ENCODE data around the gene LRRC8C.
A peak's percentile ranks its signal among the peaks of the same experiment; 100 is the strongest.

LRRC8C gene

GRCh38 chr1:89632657-89633247 is at the start of gene LRRC8C:
Gene LRRC8C, plus strand, starts transcription at chr1:89633120. Its CDS starts 53,354 bp downstream, at chr1:89686474.
- TF ChIP-seq CTCF (IDR thresholded peaks at IDR 0.05; ENCODE audit: borderline replicate concordance, extremely low read depth, low read length, poor library complexity, severe bottlenecking), result peak; percentile 76
- no peak for TF ChIP-seq EZH2 (IDR thresholded peaks at IDR 0.05; ENCODE audit: borderline replicate concordance, low read depth, low read length, severe bottlenecking)
- H3K27ac ChIP-seq (ENCODE audit: low read length), result peak within 1 kb of the TSS; percentile 87
- no peaks in the 10 kb centered on the region for H3K27me3 ChIP-seq (ENCODE audit: insufficient read depth, low read length, poor library complexity)
- peak; percentile 84 for DNase-seq
- peak; percentile 83 for ATAC-seq (ENCODE audit: insufficient read depth, low read depth)
- H3K9ac ChIP-seq (ENCODE audit: low read depth, low read length), result peak within 1 kb of the TSS; percentile 94
- H2AFZ ChIP-seq (ENCODE audit: low read depth, low read length), result peak within 1 kb of the TSS; percentile 91
- peaks cover 9% of the 10 kb centered on the region; the same call in 1 of the 2 replicates for H4K20me1 ChIP-seq (ENCODE audit: insufficient read depth, low read length)
- no peaks in the 10 kb centered on the region for H3K9me3 ChIP-seq (ENCODE audit: insufficient read depth, low read length, severe bottlenecking)
- H3K4me3 ChIP-seq (ENCODE audit: low read depth in 1 of 2, low read length in 2 of 2), result peak within 1 kb of the TSS; percentile 56 to 86
- peak within 1 kb of the TSS; percentile 93 for H3K4me2 ChIP-seq (ENCODE audit: insufficient read depth, low read length)
- peaks cover 39% of the 10 kb centered on the region for H3K4me1 ChIP-seq (ENCODE audit: insufficient read depth, low read length)
- H3K79me2 ChIP-seq (ENCODE audit: insufficient read depth, low read length), result peaks cover 44% of the 10 kb centered on the region
- no peaks in the 10 kb centered on the region; the same call in 1 of the 2 replicates for H3K36me3 ChIP-seq (ENCODE audit: insufficient read depth, low read length)

- Histone ChIP-seq H3K9me3 (ENCODE audit: insufficient read depth, low read length, severe bottlenecking) (no peaks in the 10 kb centered on the region), H3K9ac (ENCODE audit: low read depth, low read length) (no peak overlapping the region), H3K4me2 (ENCODE audit: insufficient read depth, low read length) (no peak overlapping the region), H3K36me3 (ENCODE audit: insufficient read depth, low read length) (peaks cover 32% of the 10 kb centered on the region), H3K4me1 (ENCODE audit: insufficient read depth, low read length) (no peaks in the 10 kb centered on the region), H3K79me2 (ENCODE audit: insufficient read depth, low read length) (no peaks in the 10 kb centered on the region), H2AFZ (ENCODE audit: low read depth, low read length) (no peak overlapping the region), H3K27ac (ENCODE audit: low read length) (no peak overlapping the region), H3K27me3 (ENCODE audit: insufficient read depth, low read length, poor library complexity) (no peaks in the 10 kb centered on the region), H4K20me1 (ENCODE audit: insufficient read depth, low read length) (no peaks in the 10 kb centered on the region), H3K4me3 (ENCODE audit: low read depth in 1 of 2, low read length in 2 of 2) (no peak overlapping the region)
- TF ChIP-seq CTCF (IDR thresholded peaks at IDR 0.05; ENCODE audit: borderline replicate concordance, extremely low read depth, low read length, poor library complexity, severe bottlenecking) (no peak), EZH2 (IDR thresholded peaks at IDR 0.05; ENCODE audit: borderline replicate concordance, low read depth, low read length, severe bottlenecking) (no peak)
- ATAC-seq (ENCODE audit: insufficient read depth, low read depth) (no peak), DNase-seq (no peak)
Observed at GRCh38 chr1:89584211-89584610, 48.7 kb upstream of the LRRC8C start.

GRCh38 chr1:89584781-89585180 is 48.1 kb upstream of the LRRC8C start:
- Histone ChIP-seq H3K9me3 (ENCODE audit: insufficient read depth, low read length, severe bottlenecking) (no peaks in the 10 kb centered on the region), H3K9ac (ENCODE audit: low read depth, low read length) (no peak overlapping the region), H3K4me2 (ENCODE audit: insufficient read depth, low read length) (no peak overlapping the region), H3K4me1 (ENCODE audit: insufficient read depth, low read length) (no peaks in the 10 kb centered on the region), H3K36me3 (ENCODE audit: insufficient read depth, low read length) (peaks cover 32% of the 10 kb centered on the region), H3K27me3 (ENCODE audit: insufficient read depth, low read length, poor library complexity) (no peaks in the 10 kb centered on the region), H2AFZ (ENCODE audit: low read depth, low read length) (no peak overlapping the region), H3K27ac (ENCODE audit: low read length) (no peak overlapping the region), H4K20me1 (ENCODE audit: insufficient read depth, low read length) (no peaks in the 10 kb centered on the region), H3K79me2 (ENCODE audit: insufficient read depth, low read length) (no peaks in the 10 kb centered on the region), H3K4me3 (ENCODE audit: low read depth in 1 of 2, low read length in 2 of 2) (no peak overlapping the region)
- DNase-seq (no peak), ATAC-seq (ENCODE audit: insufficient read depth, low read depth) (no peak)
- TF ChIP-seq EZH2 (IDR thresholded peaks at IDR 0.05; ENCODE audit: borderline replicate concordance, low read depth, low read length, severe bottlenecking), result no peak
- no peak for TF ChIP-seq CTCF (IDR thresholded peaks at IDR 0.05; ENCODE audit: borderline replicate concordance, extremely low read depth, low read length, poor library complexity, severe bottlenecking)
